Astrocyte (in vitro differentiated cells and primary cell): Measurements from ENCODE around the gene POM121L12.

Source experiments
- EZH2 ChIP-seq: IDR thresholded peaks from 2 replicates; pipeline ENCODE4 v1.6.1; 2012; ENCODE audit warnings: mild to moderate bottlenecking, low read length, inconsistent platforms; ENCODE audit not compliant: insufficient read depth
- TF ChIP-seq, protein P1 (sequence below): IDR thresholded peaks from 2 replicates; pipeline ENCODE4 v1.5.1; 2011; ENCODE audit warnings: low read depth, mild to moderate bottlenecking, inconsistent platforms, low read length, moderate library complexity; ENCODE audit not compliant: insufficient read depth

DNA sequence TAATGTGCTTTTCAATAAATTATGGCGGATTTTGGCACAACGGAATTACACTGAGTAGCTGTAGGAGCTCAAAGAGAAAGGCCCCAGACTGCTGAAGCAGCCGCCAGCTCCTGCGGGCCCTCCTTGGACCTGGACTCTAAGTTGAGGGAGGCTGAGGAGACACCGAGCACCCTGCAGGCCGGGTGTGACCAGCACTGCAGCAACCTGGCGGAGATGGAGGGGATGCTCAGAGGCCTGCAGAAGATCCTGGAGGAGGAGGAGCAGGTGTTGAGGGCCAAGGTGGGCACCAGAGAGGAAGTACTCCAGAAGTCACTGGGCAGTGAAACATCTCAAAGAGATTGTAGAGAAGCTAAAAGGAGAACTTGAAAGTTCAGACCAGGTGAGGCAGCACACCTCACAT lies 33.0 kb upstream of the POM121L12 start:
- TF ChIP-seq, protein P1, sequence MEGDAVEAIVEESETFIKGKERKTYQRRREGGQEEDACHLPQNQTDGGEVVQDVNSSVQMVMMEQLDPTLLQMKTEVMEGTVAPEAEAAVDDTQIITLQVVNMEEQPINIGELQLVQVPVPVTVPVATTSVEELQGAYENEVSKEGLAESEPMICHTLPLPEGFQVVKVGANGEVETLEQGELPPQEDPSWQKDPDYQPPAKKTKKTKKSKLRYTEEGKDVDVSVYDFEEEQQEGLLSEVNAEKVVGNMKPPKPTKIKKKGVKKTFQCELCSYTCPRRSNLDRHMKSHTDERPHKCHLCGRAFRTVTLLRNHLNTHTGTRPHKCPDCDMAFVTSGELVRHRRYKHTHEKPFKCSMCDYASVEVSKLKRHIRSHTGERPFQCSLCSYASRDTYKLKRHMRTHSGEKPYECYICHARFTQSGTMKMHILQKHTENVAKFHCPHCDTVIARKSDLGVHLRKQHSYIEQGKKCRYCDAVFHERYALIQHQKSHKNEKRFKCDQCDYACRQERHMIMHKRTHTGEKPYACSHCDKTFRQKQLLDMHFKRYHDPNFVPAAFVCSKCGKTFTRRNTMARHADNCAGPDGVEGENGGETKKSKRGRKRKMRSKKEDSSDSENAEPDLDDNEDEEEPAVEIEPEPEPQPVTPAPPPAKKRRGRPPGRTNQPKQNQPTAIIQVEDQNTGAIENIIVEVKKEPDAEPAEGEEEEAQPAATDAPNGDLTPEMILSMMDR: no peak
- TF ChIP-seq EZH2: no peak
